ENCODE measurements around the gene MVD. TPM values are rescaled to one million over a fixed set of nuclear protein-coding genes. Genes with fewer than 3 reads are reported as not detected.
"Not testable (repeated sequence)": the region's sequence is repeated elsewhere in the genome, so short reads cannot be mapped to it uniquely, and the experiment has no call there.

The MVD gene
- total RNA-seq, 1 donor from 2014 or later, result 123 TPM

GRCh38 chr16:88610909-88611812, 51.7 kb downstream of the MVD start:
- H3K36me3 Mint-ChIP-seq (ENCODE audit: low read depth, unreplicated experiment), result peaks cover 41% of the 10 kb centered on the region
- peaks cover 27% of the 10 kb centered on the region for H3K4me1 Mint-ChIP-seq (ENCODE audit: unreplicated experiment)
- peak; percentile 56 for DNase-seq (ENCODE audit: low spot score)
- no peaks in the 10 kb centered on the region for H3K9me3 Mint-ChIP-seq (ENCODE audit: unreplicated experiment)
- peak overlapping the region; percentile 32 for H3K4me3 Mint-ChIP-seq (ENCODE audit: unreplicated experiment)
- no peak for TF ChIP-seq CTCF (IDR thresholded peaks at IDR 0.05; ENCODE audit: unreplicated experiment)
- peak overlapping the region; percentile 52 for H3K27ac Mint-ChIP-seq (ENCODE audit: unreplicated experiment)
- peaks cover 8% of the 10 kb centered on the region for H3K27me3 Mint-ChIP-seq (ENCODE audit: unreplicated experiment)

- DNase-seq (ENCODE audit: low spot score), result no peak
- Mint-ChIP-seq H3K36me3 (ENCODE audit: low read depth, unreplicated experiment) (peaks cover 37% of the 10 kb centered on the region), H3K4me1 (ENCODE audit: unreplicated experiment) (peaks cover 17% of the 10 kb centered on the region), H3K27ac (ENCODE audit: unreplicated experiment) (no peak overlapping the region), H3K27me3 (ENCODE audit: unreplicated experiment) (peaks cover 5% of the 10 kb centered on the region), H3K4me3 (ENCODE audit: unreplicated experiment) (no peak overlapping the region), H3K9me3 (ENCODE audit: unreplicated experiment) (no peaks in the 10 kb centered on the region)
- no peak for TF ChIP-seq CTCF (IDR thresholded peaks at IDR 0.05; ENCODE audit: unreplicated experiment)
Observed at GRCh38 chr16:88610080-88610479, 52.8 kb downstream of the MVD start.

GRCh38 chr16:88609426-88609825, 53.5 kb downstream of the MVD start:
- not testable (repeated sequence) for H3K27ac Mint-ChIP-seq (ENCODE audit: unreplicated experiment); DNase-seq (ENCODE audit: low spot score); H3K4me3 Mint-ChIP-seq (ENCODE audit: unreplicated experiment); H3K9me3 Mint-ChIP-seq (ENCODE audit: unreplicated experiment); H3K27me3 Mint-ChIP-seq (ENCODE audit: unreplicated experiment)
- peaks cover 15% of the 10 kb centered on the region for H3K4me1 Mint-ChIP-seq (ENCODE audit: unreplicated experiment)
- peaks cover 37% of the 10 kb centered on the region for H3K36me3 Mint-ChIP-seq (ENCODE audit: low read depth, unreplicated experiment)

- DNase-seq (ENCODE audit: low spot score), result no peak
- peaks cover 2% of the 10 kb centered on the region for H3K27me3 Mint-ChIP-seq (ENCODE audit: unreplicated experiment)
- TF ChIP-seq CTCF (IDR thresholded peaks at IDR 0.05; ENCODE audit: unreplicated experiment), result no peak
Observed at GRCh38 chr16:88608076-88608475, 54.8 kb downstream of the MVD start.

GRCh38 chr16:88606148-88606757, 56.6 kb downstream of the MVD start:
- TF ChIP-seq CTCF (IDR thresholded peaks at IDR 0.05; ENCODE audit: unreplicated experiment), result no peak
- H3K36me3 Mint-ChIP-seq (ENCODE audit: low read depth, unreplicated experiment), result peaks cover 30% of the 10 kb centered on the region
- H3K4me1 Mint-ChIP-seq (ENCODE audit: unreplicated experiment), result peaks cover 13% of the 10 kb centered on the region
- peaks cover 2% of the 10 kb centered on the region for H3K27me3 Mint-ChIP-seq (ENCODE audit: unreplicated experiment)
- no peaks in the 10 kb centered on the region for H3K9me3 Mint-ChIP-seq (ENCODE audit: unreplicated experiment)
- no peak for DNase-seq (ENCODE audit: low spot score)
- H3K4me3 Mint-ChIP-seq (ENCODE audit: unreplicated experiment), result no peak overlapping the region
- peak overlapping the region; percentile 61 for H3K27ac Mint-ChIP-seq (ENCODE audit: unreplicated experiment)

More at GRCh38 chr16:88608076-88608475, 54.8 kb downstream of the MVD start:
- Mint-ChIP-seq H3K4me1 (ENCODE audit: unreplicated experiment) (peaks cover 14% of the 10 kb centered on the region), H3K27ac (ENCODE audit: unreplicated experiment) (peak overlapping the region; percentile 33), H3K36me3 (ENCODE audit: low read depth, unreplicated experiment) (peaks cover 29% of the 10 kb centered on the region), H3K4me3 (ENCODE audit: unreplicated experiment) (no peak overlapping the region), H3K9me3 (ENCODE audit: unreplicated experiment) (no peaks in the 10 kb centered on the region)
